B cell (primary cell): ENCODE data around the gene HOXD8. TPM values are rescaled to one million over a fixed set of nuclear protein-coding genes. Genes with fewer than 3 reads are reported as not detected.

Experiments
- ATAC-seq: fragments of 200-7000 bp; cut with Tn5 transposase; one replicate; pipeline ENCODE4 v1.10.0; 2021; ENCODE audit warnings: low read depth, mild to moderate bottlenecking, moderate number of reproducible peaks, moderate library complexity
- CTCF ChIA-PET: fragments of 350-600 bp; sonication (Branson Sonifier 250); formaldehyde crosslinking; loops from one replicate; lab custom pipeline; 2021; ENCODE audit warnings: antibody characterized with exemption, inconsistent platforms; lab: Charles Lee
- POLR2A ChIA-PET: fragments of 350-600 bp; sonication (Branson Sonifier 250); formaldehyde crosslinking; loops from one replicate; lab custom pipeline; 2021; ENCODE audit warnings: antibody characterized with exemption; lab: Charles Lee
- DNase-seq: peaks from one replicate; pipeline ENCODE4 v3.0.0; 2013
- H2AFZ ChIP-seq: 2 replicates; pipeline ENCODE4 v1.6.1; 2012; ENCODE audit warnings: mild to moderate bottlenecking, low read depth, low read length; ENCODE audit not compliant: insufficient read depth, poor library complexity, severe bottlenecking
- H3K27ac ChIP-seq, 2 donors: 1 replicate in 1 of 2; 2 replicates in 1 of 2; pipeline ENCODE4 v1.5.1; 2012 to 2013; ENCODE audit warnings: low read length in 2 of 2, mild to moderate bottlenecking in 2 of 2, moderate library complexity in 1 of 2
- H3K27me3 ChIP-seq, 4 experiments: fragments of 200-600 bp in 1 of 4; sonication (generic) in 1 of 4; replicated peaks in 1 of 4; 1 replicate in 2 of 4; 2 replicates in 2 of 4; pipeline versions ENCODE4 v1.6.1 to v1.7.0; 2013 to 2016; ENCODE audit warnings: low read length in 3 of 4, mild to moderate bottlenecking in 2 of 4, mixed read lengths in 1 of 4, moderate library complexity in 1 of 4; ENCODE audit not compliant: insufficient read depth in 4 of 4, control insufficient read depth in 3 of 4; ENCODE audit errors: control extremely low read depth in 1 of 4
- H3K36me3 ChIP-seq, 2 experiments: replicated peaks in 1 of 2; 1 replicate in 1 of 2; 2 replicates in 1 of 2; pipeline versions ENCODE4 v1.6.1 to v1.7.1; 2013; ENCODE audit warnings: low read length in 1 of 2; ENCODE audit not compliant: insufficient read depth in 2 of 2, control insufficient read depth in 1 of 2; ENCODE audit errors: control extremely low read depth in 1 of 2, extremely low read depth in 1 of 2
- H3K4me1 ChIP-seq, 2 donors: fragments of 200-600 bp in 1 of 2; sonication (generic) in 1 of 2; 1 replicate in 1 of 2; 2 replicates in 1 of 2; pipeline versions ENCODE4 v1.5.1 to v1.6.1; 2013 to 2017; ENCODE audit warnings: low read length in 2 of 2; ENCODE audit not compliant: control insufficient read depth in 2 of 2, insufficient read depth in 2 of 2
- H3K4me2 ChIP-seq: replicated peaks from 2 replicates; pipeline ENCODE3; 2012; ENCODE audit warnings: mild to moderate bottlenecking, low read depth, low read length; ENCODE audit not compliant: poor library complexity, severe bottlenecking
- H3K4me3 ChIP-seq, 5 experiments: fragments of 200-600 bp in 1 of 5; sonication (generic) in 1 of 5; 1 replicate in 3 of 5; 2 replicates in 2 of 5; pipeline versions ENCODE4 v1.5.1 to v1.7.0; 2011 to 2016; ENCODE audit warnings: low read length in 4 of 5, mild to moderate bottlenecking in 4 of 5, low read depth in 2 of 5, control low read depth in 1 of 5, moderate library complexity in 1 of 5; ENCODE audit not compliant: insufficient read depth in 1 of 5; ENCODE audit errors: control extremely low read depth in 1 of 5, extremely low read depth in 1 of 5
- H3K79me2 ChIP-seq: fragments of 200-600 bp; sonication (generic); one replicate; pipeline ENCODE4 v1.6.0; 2016; ENCODE audit warnings: low read length; ENCODE audit not compliant: control insufficient read depth, insufficient read depth
- H3K9ac ChIP-seq: fragments of 200-600 bp; sonication (generic); 2 replicates; pipeline ENCODE4 v1.6.1; 2017; ENCODE audit warnings: mild to moderate bottlenecking, low read length, moderate library complexity
- H3K9me3 ChIP-seq, 3 donors: one replicate each; pipeline versions ENCODE4 v1.6.1 to v1.7.1; 2013; ENCODE audit warnings: low read length in 2 of 3; ENCODE audit not compliant: control insufficient read depth in 2 of 3, insufficient read depth in 1 of 3; ENCODE audit errors: control extremely low read depth in 1 of 3
- H4K20me1 ChIP-seq: 2 replicates; pipeline ENCODE4 v1.6.0; 2012; ENCODE audit warnings: mild to moderate bottlenecking, low read length; ENCODE audit not compliant: insufficient read depth, control insufficient read depth, poor library complexity, severe bottlenecking
- H3K27ac Mint-ChIP-seq: one replicate; pipeline ENCODE4 v1.8.0; 2021; ENCODE audit warnings: mixed read lengths
- H3K27me3 Mint-ChIP-seq: one replicate; pipeline ENCODE4 v1.8.0; 2021; ENCODE audit warnings: mixed read lengths
- H3K4me1 Mint-ChIP-seq: one replicate; pipeline ENCODE4 v1.8.0; 2021; ENCODE audit warnings: mixed read lengths
- H3K4me3 Mint-ChIP-seq: one replicate; pipeline ENCODE4 v1.8.0; 2021; ENCODE audit warnings: mixed read lengths
- H3K9me3 Mint-ChIP-seq: one replicate; pipeline ENCODE4 v1.8.0; 2022; ENCODE audit warnings: mixed read lengths; ENCODE audit not compliant: insufficient read depth
- EZH2 ChIP-seq: IDR thresholded peaks from 2 replicates; pipeline ENCODE4 v1.6.1; 2012; ENCODE audit warnings: borderline replicate concordance, low read depth, mild to moderate bottlenecking, moderate library complexity, low read length; ENCODE audit not compliant: insufficient read depth, poor library complexity, severe bottlenecking
- WGBS: methylation state at CpG from one replicate; pipeline ENCODE4 v1.1.5; 2013; ENCODE audit warnings: missing lambda C conversion rate; ENCODE audit not compliant: insufficient coverage; 5-methylcytosine and 5-hydroxymethylcytosine counted together
- intact Hi-C: fragments of 100-400 bp; cut with micrococcal nuclease; formaldehyde crosslinking; loops from one replicate; pipeline ENCODE4 v1.10.0; 2022
- polyA plus RNA-seq: library from polyadenylated mRNA; depleted of rRNA; stranded (reverse); fragments of >200 nt; gene quantifications from 2 replicates; pipeline ENCODE4 v1.2.3, GENCODE V29; 2012
- total RNA-seq, 2 donors: library from RNA; stranded (reverse); fragments of 120-200 nt in 1 of 2; gene quantifications; 1 replicate in 1 of 2; 2 replicates in 1 of 2; pipeline versions ENCODE4 v1.2.3 to v1.2.4, GENCODE V29; 2013 to 2022
- TF ChIP-seq, protein P1 (sequence below): fragments of 200-600 bp; IDR thresholded peaks from one replicate; pipeline ENCODE4 v1.8.0; 2022; ENCODE audit warnings: antibody characterized with exemption, mild to moderate bottlenecking

Gene HOXD8
- total and polyA plus RNA-seq, 2 donors (not counting 1 experiment from before 2014, with no cell fraction given), result not detected

- intact Hi-C loops, result no loop called here
Observed at GRCh38 chr2:176158855-176159662, 29.6 kb downstream of the HOXD8 start.

More at GRCh38 chr2:176158855-176159662, 29.6 kb downstream of the HOXD8 start:
- 15% methylated on average over 28 of the region's 39 CpGs for WGBS
- peaks cover 2% of the 10 kb centered on the region for H3K9me3 Mint-ChIP-seq
- H3K4me3 ChIP-seq, result no peak overlapping the region
- H3K4me2 ChIP-seq, result no peak overlapping the region
- H3K27me3 Mint-ChIP-seq, result peaks cover 70% of the 10 kb centered on the region
- TF ChIP-seq, protein P1, sequence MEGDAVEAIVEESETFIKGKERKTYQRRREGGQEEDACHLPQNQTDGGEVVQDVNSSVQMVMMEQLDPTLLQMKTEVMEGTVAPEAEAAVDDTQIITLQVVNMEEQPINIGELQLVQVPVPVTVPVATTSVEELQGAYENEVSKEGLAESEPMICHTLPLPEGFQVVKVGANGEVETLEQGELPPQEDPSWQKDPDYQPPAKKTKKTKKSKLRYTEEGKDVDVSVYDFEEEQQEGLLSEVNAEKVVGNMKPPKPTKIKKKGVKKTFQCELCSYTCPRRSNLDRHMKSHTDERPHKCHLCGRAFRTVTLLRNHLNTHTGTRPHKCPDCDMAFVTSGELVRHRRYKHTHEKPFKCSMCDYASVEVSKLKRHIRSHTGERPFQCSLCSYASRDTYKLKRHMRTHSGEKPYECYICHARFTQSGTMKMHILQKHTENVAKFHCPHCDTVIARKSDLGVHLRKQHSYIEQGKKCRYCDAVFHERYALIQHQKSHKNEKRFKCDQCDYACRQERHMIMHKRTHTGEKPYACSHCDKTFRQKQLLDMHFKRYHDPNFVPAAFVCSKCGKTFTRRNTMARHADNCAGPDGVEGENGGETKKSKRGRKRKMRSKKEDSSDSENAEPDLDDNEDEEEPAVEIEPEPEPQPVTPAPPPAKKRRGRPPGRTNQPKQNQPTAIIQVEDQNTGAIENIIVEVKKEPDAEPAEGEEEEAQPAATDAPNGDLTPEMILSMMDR, result no peak
- no peak for TF ChIP-seq EZH2
- H3K4me3 Mint-ChIP-seq, result no peak overlapping the region
- ATAC-seq (no peak), DNase-seq (no peak)
- peaks cover 8 to 14% of the 10 kb centered on the region in 2 donors for H3K4me1 ChIP-seq
- H3K4me1 Mint-ChIP-seq, result peaks cover 3% of the 10 kb centered on the region
- ChIA-PET CTCF (no interaction called here), POLR2A (no interaction called here)
- H3K79me2 ChIP-seq, result no peaks in the 10 kb centered on the region
- H3K27ac ChIP-seq, result no peak overlapping the region
- H3K27ac Mint-ChIP-seq, result peak overlapping the region; percentile 56
- H3K36me3 ChIP-seq, result no peaks in the 10 kb centered on the region
- H4K20me1 ChIP-seq, result no peaks in the 10 kb centered on the region
- peaks cover 0 to 57% (median 0%) of the 10 kb centered on the region in 3 donors for H3K9me3 ChIP-seq
- peaks cover 0 to 92% (median 57%) of the 10 kb centered on the region in 4 experiments for H3K27me3 ChIP-seq
- no peak overlapping the region for H2AFZ ChIP-seq
- H3K9ac ChIP-seq, result no peak overlapping the region
